ENCODE data around the gene GPRC5C. TPM values are rescaled to one million over a fixed set of nuclear protein-coding genes. Genes with fewer than 3 reads are reported as not detected.

GPRC5C gene
- total and polyA plus RNA-seq, 2 experiments from 2014 or later, result 106 to 114 TPM

GRCh38 chr17:74490716-74491115, 58.8 kb downstream of the GPRC5C start:
- Histone ChIP-seq H3K4me1 (ENCODE audit: low read depth) (no peaks in the 10 kb centered on the region), H3K9me3 (ENCODE audit: low read depth) (no peaks in the 10 kb centered on the region), H3K36me3 (no peaks in the 10 kb centered on the region), H3K4me3 (no peak overlapping the region), H3K27ac (no peak overlapping the region), H3K27me3 (no peaks in the 10 kb centered on the region)
- no peak for TF ChIP-seq CTCF (IDR thresholded peaks at IDR 0.05; ENCODE audit: low read depth, low read length)
- DNase-seq (ENCODE audit: low read depth in 1 of 2, low spot score in 1 of 2), result no peak

- DNase-seq (ENCODE audit: low read depth in 1 of 2, low spot score in 1 of 2), result no peak
- TF ChIP-seq CTCF (IDR thresholded peaks at IDR 0.05; ENCODE audit: low read depth, low read length), result no peak
Observed at GRCh38 chr17:74491626-74492025, 59.7 kb downstream of the GPRC5C start.

GRCh38 chr17:74493331-74493833, 61.5 kb downstream of the GPRC5C start:
- H3K27me3 ChIP-seq, result no peaks in the 10 kb centered on the region

More at GRCh38 chr17:74491626-74492025, 59.7 kb downstream of the GPRC5C start:
- H3K36me3 ChIP-seq, result no peaks in the 10 kb centered on the region
- no peak overlapping the region for H3K4me3 ChIP-seq
- H3K4me1 ChIP-seq (ENCODE audit: low read depth), result no peaks in the 10 kb centered on the region
- no peak overlapping the region for H3K27ac ChIP-seq
- H3K9me3 ChIP-seq (ENCODE audit: low read depth), result no peaks in the 10 kb centered on the region
- H3K27me3 ChIP-seq, result no peaks in the 10 kb centered on the region

More at GRCh38 chr17:74493331-74493833, 61.5 kb downstream of the GPRC5C start:
- DNase-seq (ENCODE audit: low read depth in 1 of 2, low spot score in 1 of 2), result peak; percentile 77 to 79
- TF ChIP-seq CTCF (IDR thresholded peaks at IDR 0.05; ENCODE audit: low read depth, low read length), result peak; percentile 92
- H3K27ac ChIP-seq, result no peak overlapping the region
- H3K9me3 ChIP-seq (ENCODE audit: low read depth), result no peaks in the 10 kb centered on the region
- no peaks in the 10 kb centered on the region for H3K36me3 ChIP-seq
- no peak overlapping the region for H3K4me3 ChIP-seq
- H3K4me1 ChIP-seq (ENCODE audit: low read depth), result no peaks in the 10 kb centered on the region

Other genes starting within 250 kb of the GPRC5C start
- 115 and 297 TPM in 2 replicates for gene RPL38, start 228.4 kb upstream of the GPRC5C start, total RNA-seq
- 818 and 999 TPM in 2 replicates for gene RPL38, start 228.4 kb upstream of the GPRC5C start, polyA plus RNA-seq
- gene TTYH2, start 218.5 kb upstream of the GPRC5C start, total RNA-seq, result 5.7 and 7.9 TPM in 2 replicates
- 7.3 and 7.8 TPM in 2 replicates for gene TTYH2, start 218.5 kb upstream of the GPRC5C start, polyA plus RNA-seq
- gene DNAI2, start 157.9 kb upstream of the GPRC5C start, total RNA-seq, result not detected in 2 replicates
- not detected in 2 replicates for gene DNAI2, start 157.9 kb upstream of the GPRC5C start, polyA plus RNA-seq
- 0.39 and 0.42 TPM in 2 replicates for gene KIF19, start 105.9 kb upstream of the GPRC5C start, total RNA-seq
- gene KIF19, start 105.9 kb upstream of the GPRC5C start, polyA plus RNA-seq, result 1.2 TPM in 1 of 2 replicates, not detected in the other
- gene BTBD17, start 70.2 kb upstream of the GPRC5C start, total RNA-seq, result 0.63 TPM in 1 of 2 replicates, not detected in the other
- 0.09 and 0.62 TPM in 2 replicates for gene BTBD17, start 70.2 kb upstream of the GPRC5C start, polyA plus RNA-seq
- not detected in 2 replicates for gene GPR142, start 64.6 kb upstream of the GPRC5C start, total RNA-seq
- gene GPR142, start 64.6 kb upstream of the GPRC5C start, polyA plus RNA-seq, result not detected in 2 replicates
- 2.7 and 4.2 TPM in 2 replicates for gene CD300A, start 34.5 kb downstream of the GPRC5C start, total RNA-seq
- 2.6 and 2.8 TPM in 2 replicates for gene CD300A, start 34.5 kb downstream of the GPRC5C start, polyA plus RNA-seq
- gene CD300LB, start 99.4 kb downstream of the GPRC5C start, total RNA-seq, result not detected in 2 replicates
- gene CD300LB, start 99.4 kb downstream of the GPRC5C start, polyA plus RNA-seq, result not detected in 2 replicates
- gene CD300C, start 114.0 kb downstream of the GPRC5C start, total RNA-seq, result 0.07 and 0.12 TPM in 2 replicates
- 0.83 TPM in 1 of 2 replicates, not detected in the other for gene CD300C, start 114.0 kb downstream of the GPRC5C start, polyA plus RNA-seq
- gene CD300H, start 135.4 kb downstream of the GPRC5C start, total RNA-seq, result not detected in 2 replicates
- not detected in 2 replicates for gene CD300H, start 135.4 kb downstream of the GPRC5C start, polyA plus RNA-seq
- not detected in 2 replicates for gene CD300LD, start 160.2 kb downstream of the GPRC5C start, total RNA-seq
- not detected in 2 replicates for gene CD300LD, start 160.2 kb downstream of the GPRC5C start, polyA plus RNA-seq
- 0.07 TPM in 1 of 2 replicates, not detected in the other for gene CD300E, start 191.7 kb downstream of the GPRC5C start, total RNA-seq
- gene CD300E, start 191.7 kb downstream of the GPRC5C start, polyA plus RNA-seq, result 0.34 TPM in 1 of 2 replicates, not detected in the other

All from cardiac muscle cell (in vitro differentiated cells and primary cell).